ENCODE results near the gene PAMR1.
A peak's percentile ranks its signal among the peaks of the same experiment; 100 is the strongest.

Gene PAMR1

GRCh38 chr11:35433588-35433987 is 91.8 kb downstream of the PAMR1 start:
- DNase-seq, result no peak

DNA sequence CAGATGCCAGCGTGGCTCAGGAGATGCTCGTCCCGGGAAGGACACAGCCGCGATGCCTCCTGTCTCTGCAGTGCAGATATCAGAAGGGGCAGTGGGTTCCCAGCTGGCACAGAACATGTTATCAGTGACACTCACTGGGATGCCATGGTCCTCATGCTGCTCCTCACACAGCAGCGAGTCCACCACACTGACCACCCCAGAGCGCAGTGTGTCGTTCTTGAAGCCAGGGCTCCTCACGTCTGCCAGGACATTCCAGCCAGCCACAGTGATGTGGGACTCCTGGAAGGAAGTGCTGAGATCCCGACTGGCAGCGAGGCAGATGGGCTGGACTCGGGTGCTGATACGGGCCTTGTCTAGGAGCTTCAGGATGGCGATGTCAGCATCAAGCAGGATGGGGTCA is 93.0 kb downstream of the PAMR1 start:
- no peak for DNase-seq

- no peak for DNase-seq
Measured at GRCh38 chr11:35427071-35427470, 98.3 kb downstream of the PAMR1 start.

DNA sequence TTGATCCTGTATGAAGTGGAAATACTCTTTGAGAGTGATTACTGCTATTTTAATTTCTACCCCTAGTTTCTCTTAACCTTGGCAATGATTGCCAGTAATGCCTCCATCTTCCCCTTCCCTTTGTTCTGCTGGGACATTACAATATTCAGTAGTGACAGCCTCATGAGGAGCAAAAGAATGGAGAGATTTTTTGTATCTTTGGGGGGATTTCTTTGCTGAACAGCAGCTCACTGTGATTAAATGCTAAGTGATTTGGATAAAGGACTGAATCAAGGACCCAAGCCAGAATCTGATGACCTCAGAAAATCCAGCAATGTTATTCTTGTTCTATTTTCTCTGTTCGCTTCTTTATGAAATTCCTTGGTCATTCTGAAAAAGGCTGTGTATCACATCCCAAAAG is 99.1 kb downstream of the PAMR1 start:
- no peak for DNase-seq

DNA sequence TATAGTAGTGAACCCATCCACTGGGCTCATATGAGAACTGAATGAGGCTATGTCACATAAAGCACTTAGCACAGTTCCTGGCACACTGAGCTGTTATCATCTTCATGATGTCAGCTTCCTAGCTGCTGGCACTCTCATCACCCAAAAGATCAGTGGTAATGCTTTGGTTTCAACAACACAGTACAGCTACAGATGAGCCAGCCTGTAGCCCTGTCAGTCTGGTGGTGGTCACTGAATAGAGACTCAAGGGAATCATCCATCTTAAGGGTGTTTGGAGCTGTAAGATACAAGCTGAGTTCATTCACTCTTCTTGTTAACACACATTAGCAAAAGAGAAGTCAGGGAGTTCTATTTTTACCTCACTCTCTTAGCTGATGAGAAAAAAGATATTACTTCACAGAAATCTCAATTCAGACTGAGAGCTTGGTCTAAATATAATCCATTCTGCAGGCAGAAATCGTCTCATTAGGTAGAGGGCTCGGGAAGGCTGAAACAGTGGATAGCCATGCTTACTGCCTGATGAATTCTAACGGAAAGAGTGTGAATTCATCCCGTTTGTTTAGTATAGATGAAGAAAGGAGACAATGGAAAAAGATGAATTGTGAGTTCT is 99.7 kb downstream of the PAMR1 start:
- no peak for DNase-seq

DNA sequence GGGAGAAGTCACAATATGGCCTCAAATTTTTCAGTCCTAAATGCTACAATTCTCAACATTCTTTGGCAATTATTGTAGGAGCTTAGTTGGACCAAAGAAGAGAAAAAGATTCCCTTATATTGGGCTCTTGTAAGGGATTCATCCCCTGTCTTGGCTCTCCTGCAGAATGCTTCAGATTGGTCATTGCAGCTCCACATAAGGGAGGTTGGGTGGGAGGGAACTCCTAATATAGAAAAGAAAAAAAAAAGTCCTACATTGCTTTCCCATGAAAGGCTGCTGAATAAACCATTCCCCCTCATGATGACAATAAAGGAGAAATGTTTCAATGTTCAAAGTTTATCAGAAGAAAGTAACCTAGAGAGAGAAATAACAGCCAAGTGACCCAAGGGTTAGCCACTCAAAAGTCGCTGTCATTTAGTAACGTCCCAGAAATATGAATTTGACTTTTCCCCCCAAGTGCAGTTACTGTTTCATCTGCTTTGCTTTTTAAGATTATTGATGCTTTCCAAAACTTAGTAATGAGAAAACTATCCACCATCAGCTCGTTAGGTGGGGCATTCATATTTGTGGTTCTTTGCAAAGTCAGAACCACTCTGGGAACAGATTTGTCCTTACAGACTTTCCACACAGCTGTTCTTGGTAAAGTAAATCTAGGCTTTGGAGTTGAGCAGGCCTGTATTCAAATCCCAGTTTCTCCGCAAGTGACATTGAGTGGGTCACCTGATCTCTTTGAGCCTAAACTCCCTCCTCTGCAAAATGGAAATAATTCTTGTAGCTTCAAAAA is 101.1 kb downstream of the PAMR1 start:
- no peak for DNase-seq

GRCh38 chr11:35420371-35420770 is 105.0 kb downstream of the PAMR1 start:
- no peak for DNase-seq

GRCh38 chr11:35419830-35420333 is 105.5 kb downstream of the PAMR1 start:
- peak in 2 of 4 experiments; percentile 15 to 26 for DNase-seq

- peak in 1 of 4 experiments; percentile 22 for DNase-seq
Measured at GRCh38 chr11:35419184-35419829, 106.1 kb downstream of the PAMR1 start, which contains the start of gene SLC1A2. Gene SLC1A2, minus strand, starts transcription at chr11:35419558. Its CDS starts 592 bp downstream, at chr11:35418966.

DNA sequence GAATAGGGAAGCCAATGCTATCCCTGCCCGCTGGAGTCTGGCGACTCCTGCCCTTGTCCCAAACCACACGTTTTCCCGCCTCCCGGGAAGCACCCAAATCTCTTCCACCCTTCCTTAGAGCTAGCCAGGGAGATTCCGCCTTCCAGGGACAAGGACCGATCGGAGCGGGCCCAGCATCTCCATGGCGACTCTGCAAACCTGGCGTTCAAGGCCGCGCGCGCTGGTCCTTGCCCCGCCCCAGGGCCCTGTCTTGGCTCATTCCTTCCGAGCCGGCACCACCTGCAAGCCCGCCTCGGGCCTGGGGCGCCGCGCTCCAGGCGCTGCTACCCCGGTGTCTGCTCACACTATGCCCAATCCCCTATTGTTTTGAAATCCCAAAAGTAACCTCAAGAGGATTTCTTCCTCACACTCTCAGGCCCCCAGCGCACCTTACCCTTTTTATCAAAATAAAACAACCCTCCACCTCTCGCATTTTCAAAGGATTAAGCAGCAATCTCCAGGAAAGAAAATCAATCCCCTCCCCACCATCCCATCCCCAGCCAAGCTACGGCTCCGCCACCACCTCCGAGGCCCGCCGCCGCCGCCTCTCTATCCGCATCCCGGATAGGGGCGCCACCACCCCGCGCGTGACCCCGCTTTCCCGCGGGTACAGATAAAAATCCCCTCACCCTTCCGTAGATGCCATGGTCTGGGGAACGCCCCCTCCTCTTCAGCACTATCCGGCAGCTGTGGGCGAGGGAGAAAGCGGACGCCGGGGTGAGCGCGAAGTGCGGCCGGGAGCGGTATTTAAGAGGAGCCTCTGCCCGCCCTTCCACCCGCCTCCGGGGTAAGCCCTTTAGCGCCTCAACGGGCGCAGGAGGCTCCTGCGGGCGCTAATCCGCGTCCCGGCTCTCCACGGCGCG is 106.9 kb downstream of the PAMR1 start:
- peak in 3 of 4 experiments; percentile 10 to 41 (median 14) for DNase-seq

- no peak for DNase-seq
Measured at GRCh38 chr11:35415487-35415886, 109.9 kb downstream of the PAMR1 start.

- DNase-seq, result no peak
Measured at GRCh38 chr11:35414776-35415175, 110.6 kb downstream of the PAMR1 start.

- no peak for DNase-seq
Measured at GRCh38 chr11:35414311-35414710, 111.1 kb downstream of the PAMR1 start.

GRCh38 chr11:35413598-35413997 is 111.8 kb downstream of the PAMR1 start:
- DNase-seq, result no peak

- DNase-seq, result peak in 3 of 4 experiments; percentile 15 to 32 (median 17)
Measured at GRCh38 chr11:35412285-35412684, 113.1 kb downstream of the PAMR1 start.

- DNase-seq, result no peak
Measured at GRCh38 chr11:35407041-35407440, 118.4 kb downstream of the PAMR1 start.

- peak; percentile 59 to 74 (median 66) for DNase-seq
Measured at GRCh38 chr11:35404388-35404775, 121.0 kb downstream of the PAMR1 start.

DNA sequence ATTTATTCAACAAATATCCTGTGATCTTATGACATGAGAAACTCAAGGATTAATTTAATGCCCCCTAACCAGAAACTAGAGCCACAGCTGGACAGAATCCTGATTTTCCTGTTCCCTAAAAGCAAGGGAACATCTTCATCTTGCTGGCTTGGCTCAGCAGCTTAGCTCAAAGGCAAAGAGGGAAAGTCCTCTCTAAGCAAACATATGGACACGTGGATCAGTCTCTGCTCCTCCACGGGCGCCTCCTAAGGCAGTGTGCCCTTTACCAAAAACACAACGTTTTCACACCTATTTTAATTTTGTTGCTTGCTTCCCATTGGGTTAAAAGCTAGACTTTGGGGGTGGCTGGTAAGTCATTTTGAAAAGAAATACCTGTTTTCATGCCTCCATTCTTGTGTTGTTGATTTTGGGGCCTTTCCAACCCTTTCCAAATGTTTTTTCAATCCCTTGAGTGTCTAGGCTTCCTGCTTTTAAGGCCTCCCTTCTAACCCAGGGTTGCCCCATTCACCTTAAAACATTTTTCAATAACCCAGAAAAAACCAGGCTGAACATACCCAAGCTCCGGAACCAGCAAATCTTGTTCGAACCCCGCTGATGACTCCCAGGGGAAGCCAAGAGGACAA is 121.5 kb downstream of the PAMR1 start:
- DNase-seq, result no peak

- no peak for DNase-seq
Measured at GRCh38 chr11:35402751-35403660, 122.4 kb downstream of the PAMR1 start.

GRCh38 chr11:35398881-35399280 is 126.5 kb downstream of the PAMR1 start:
- DNase-seq, result no peak

DNA sequence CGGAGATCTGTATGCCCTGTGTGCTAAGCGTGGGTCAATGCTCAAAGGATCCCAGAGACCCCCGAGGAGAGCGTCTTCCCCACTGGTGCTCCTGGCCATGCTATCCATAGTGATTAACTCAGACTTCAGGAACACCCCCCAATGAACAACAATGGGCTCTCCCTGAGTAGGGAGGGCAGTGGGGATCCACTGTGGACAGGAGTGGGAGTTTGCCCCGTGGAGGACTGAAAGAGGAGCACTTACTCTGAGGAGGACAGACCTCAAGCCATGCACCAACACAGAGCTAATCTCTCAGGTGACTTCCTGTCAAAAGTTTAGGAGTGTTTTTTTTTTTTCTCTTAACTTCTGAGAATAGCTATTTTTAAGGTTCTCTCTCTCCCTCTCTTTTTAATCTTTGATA is 130.5 kb downstream of the PAMR1 start:
- DNase-seq, result no peak

All from suppressor macrophage (primary cell).